ENCODE measurements around the gene SYNC. TPM values are rescaled to one million over a fixed set of nuclear protein-coding genes. Genes with fewer than 3 reads are reported as not detected.
"Not testable (repeated sequence)": the region's sequence is repeated elsewhere in the genome, so short reads cannot be mapped to it uniquely, and the experiment has no call there.

The SYNC gene
- total RNA-seq, 4 donors from 2014 or later, result 10.2 to 31.2 (median 23.7) TPM

DNA sequence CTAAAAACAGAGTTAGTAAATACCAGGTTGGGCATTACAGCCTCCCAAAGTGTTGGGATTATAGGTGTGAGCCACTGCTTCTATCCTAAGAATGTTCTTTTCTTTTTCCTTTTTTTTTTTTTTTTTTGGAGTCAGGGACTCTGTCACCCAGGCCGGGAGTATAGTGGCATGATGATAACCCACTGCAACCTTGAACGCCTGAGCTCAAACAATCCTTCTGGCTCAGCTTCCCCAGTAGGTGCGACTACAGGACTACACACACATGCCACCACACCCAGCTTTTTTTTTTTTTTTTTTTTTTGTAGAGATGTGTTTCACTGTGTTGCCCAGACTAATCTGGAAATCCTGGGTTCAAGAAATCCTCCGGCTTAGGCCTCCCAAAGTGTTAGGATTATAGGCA lies 58.1 kb downstream of the SYNC start:
- Histone ChIP-seq H3K27me3 (no peaks in the 10 kb centered on the region), H3K4me1 (peaks cover 0 to 16% (median 10%) of the 10 kb centered on the region in 4 donors), H3K9me3 (no peaks in the 10 kb centered on the region), H3K27ac (no peak overlapping the region), H3K36me3 (peaks cover 0 to 15% (median 0%) of the 10 kb centered on the region in 3 donors), H3K4me3 (no peak overlapping the region)
- 88 to 94% methylated on average over 4 of the region's 4 CpGs for WGBS, 2 donors
- TF ChIP-seq, protein P1, sequence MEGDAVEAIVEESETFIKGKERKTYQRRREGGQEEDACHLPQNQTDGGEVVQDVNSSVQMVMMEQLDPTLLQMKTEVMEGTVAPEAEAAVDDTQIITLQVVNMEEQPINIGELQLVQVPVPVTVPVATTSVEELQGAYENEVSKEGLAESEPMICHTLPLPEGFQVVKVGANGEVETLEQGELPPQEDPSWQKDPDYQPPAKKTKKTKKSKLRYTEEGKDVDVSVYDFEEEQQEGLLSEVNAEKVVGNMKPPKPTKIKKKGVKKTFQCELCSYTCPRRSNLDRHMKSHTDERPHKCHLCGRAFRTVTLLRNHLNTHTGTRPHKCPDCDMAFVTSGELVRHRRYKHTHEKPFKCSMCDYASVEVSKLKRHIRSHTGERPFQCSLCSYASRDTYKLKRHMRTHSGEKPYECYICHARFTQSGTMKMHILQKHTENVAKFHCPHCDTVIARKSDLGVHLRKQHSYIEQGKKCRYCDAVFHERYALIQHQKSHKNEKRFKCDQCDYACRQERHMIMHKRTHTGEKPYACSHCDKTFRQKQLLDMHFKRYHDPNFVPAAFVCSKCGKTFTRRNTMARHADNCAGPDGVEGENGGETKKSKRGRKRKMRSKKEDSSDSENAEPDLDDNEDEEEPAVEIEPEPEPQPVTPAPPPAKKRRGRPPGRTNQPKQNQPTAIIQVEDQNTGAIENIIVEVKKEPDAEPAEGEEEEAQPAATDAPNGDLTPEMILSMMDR (IDR thresholded peaks at IDR 0.05), result no peak
- TF ChIP-seq POLR2A (IDR thresholded peaks at IDR 0.05) (no peak), EP300 (IDR thresholded peaks at IDR 0.05) (no peak)
- DNase-seq (ENCODE audit: low spot score in 2 of 2), result no peak

DNA sequence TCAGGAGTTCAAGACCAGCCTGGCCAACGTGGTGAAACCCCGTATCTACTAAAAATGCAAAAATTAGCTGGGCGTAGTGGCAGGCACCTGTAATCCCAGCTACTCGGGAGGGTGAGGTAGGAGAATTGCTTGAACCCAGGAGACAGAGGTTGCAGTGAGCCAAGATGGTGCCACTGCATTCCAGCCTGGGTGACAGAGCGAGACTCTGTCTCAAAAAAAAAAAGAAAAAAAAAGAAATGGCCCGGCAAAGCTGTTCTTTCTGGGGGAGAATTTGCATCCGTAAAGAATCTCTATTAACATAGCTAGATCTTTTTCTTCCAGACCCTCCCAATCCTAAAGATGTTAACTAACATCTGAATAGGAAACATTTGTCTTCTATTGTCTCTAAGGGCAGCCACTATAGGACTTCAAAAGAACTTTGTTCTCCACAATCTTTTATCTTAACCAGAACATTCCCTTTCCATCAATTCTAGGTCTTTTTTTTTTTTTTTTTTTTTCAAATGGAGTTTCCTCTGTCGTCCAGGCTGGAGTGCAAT lies 60.2 kb downstream of the SYNC start:
- H3K4me1 ChIP-seq; H3K4me3 ChIP-seq; H3K27ac ChIP-seq; H3K27me3 ChIP-seq; DNase-seq (ENCODE audit: low spot score in 2 of 2); H3K9me3 ChIP-seq: not testable (repeated sequence)
- WGBS, 2 donors, result 61 to 64% methylated on average over 8 of the region's 8 CpGs
- peaks cover 0 to 21% (median 0%) of the 10 kb centered on the region in 3 donors for H3K36me3 ChIP-seq

GRCh38 chr1:32639489-32640075 lies 63.0 kb downstream of the SYNC start:
- Histone ChIP-seq H3K27me3 (no peaks in the 10 kb centered on the region), H3K4me3 (no peak overlapping the region), H3K36me3 (peaks cover 0 to 10% (median 0%) of the 10 kb centered on the region in 3 donors), H3K4me1 (peaks cover 0 to 10% (median 0%) of the 10 kb centered on the region in 4 donors), H3K9me3 (no peaks in the 10 kb centered on the region), H3K27ac (no peak overlapping the region)
- 61 to 80% methylated on average over 1 of the region's 1 CpG for WGBS, 2 donors
- TF ChIP-seq, protein P1 (IDR thresholded peaks at IDR 0.05), result no peak
- TF ChIP-seq POLR2A (IDR thresholded peaks at IDR 0.05) (no peak), EP300 (IDR thresholded peaks at IDR 0.05) (no peak)
- no peak for DNase-seq (ENCODE audit: low spot score in 2 of 2)

- Histone ChIP-seq H3K4me3 (no peak overlapping the region), H3K9me3 (no peaks in the 10 kb centered on the region), H3K36me3 (peaks cover 0 to 23% (median 0%) of the 10 kb centered on the region in 3 donors), H3K4me1 (peaks cover 0 to 10% (median 0%) of the 10 kb centered on the region in 4 donors), H3K27me3 (no peaks in the 10 kb centered on the region), H3K27ac (no peak overlapping the region)
- WGBS, 2 donors, result 79 to 80% methylated on average over 16 of the region's 16 CpGs
- TF ChIP-seq POLR2A (IDR thresholded peaks at IDR 0.05) (no peak), EP300 (IDR thresholded peaks at IDR 0.05) (no peak)
- TF ChIP-seq, protein P1 (IDR thresholded peaks at IDR 0.05), result no peak
- DNase-seq (ENCODE audit: low spot score in 2 of 2), result no peak
Observed at GRCh38 chr1:32636914-32637645, 65.5 kb downstream of the SYNC start.

DNA sequence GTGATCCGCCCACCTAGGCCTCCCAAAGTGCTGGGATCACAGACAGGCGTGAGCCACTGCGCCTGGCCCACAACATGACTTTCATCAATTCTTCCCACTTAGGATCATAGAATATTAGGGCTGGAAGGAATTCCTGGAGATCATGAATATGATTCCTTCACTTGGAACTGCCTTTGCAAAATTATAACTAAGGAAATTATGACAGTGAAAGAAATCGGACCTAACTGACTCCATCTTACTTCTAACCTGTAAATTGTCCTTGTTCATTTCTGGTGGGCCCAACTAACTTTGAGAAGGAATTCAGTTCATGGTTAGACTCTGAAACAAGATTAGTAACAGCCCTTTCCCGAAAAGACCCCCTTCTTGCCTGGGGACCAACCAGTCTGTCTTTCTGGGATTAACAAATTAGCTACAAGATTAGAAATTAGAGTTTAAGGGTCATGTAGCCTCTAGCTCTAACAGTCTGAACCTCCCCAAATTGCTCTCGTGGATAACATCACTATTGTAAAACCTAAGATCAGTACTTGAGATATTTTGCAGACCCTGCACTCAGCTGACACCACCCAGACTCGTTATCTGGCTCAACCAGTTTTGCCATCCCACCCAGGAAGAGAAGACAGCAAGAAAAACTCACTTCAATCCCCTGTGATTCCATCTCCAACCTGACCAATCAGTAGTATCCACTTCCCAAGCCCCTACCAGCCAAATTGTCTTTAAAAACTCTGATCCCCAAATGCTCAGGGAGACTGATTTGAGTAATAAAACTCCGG lies 66.9 kb downstream of the SYNC start:
- Histone ChIP-seq H3K36me3 (peaks cover 0 to 29% (median 0%) of the 10 kb centered on the region in 3 donors), H3K4me3 (no peak overlapping the region), H3K4me1 (peaks cover 0 to 10% (median 0%) of the 10 kb centered on the region in 4 donors), H3K27ac (no peak overlapping the region), H3K27me3 (no peaks in the 10 kb centered on the region), H3K9me3 (no peaks in the 10 kb centered on the region)
- TF ChIP-seq, protein P1 (IDR thresholded peaks at IDR 0.05), result no peak
- TF ChIP-seq POLR2A (IDR thresholded peaks at IDR 0.05), result no peak
- TF ChIP-seq EP300 (IDR thresholded peaks at IDR 0.05), result no peak
- no peak for DNase-seq (ENCODE audit: low spot score in 2 of 2)
- WGBS, 2 donors, result 93 to 95% methylated on average over 8 of the region's 8 CpGs

Data from tibial nerve (tissue), 4 donors.